ENCODE results near the gene KLHL6.
"Not testable (repeated sequence)": the region's sequence is repeated elsewhere in the genome, so short reads cannot be mapped to it uniquely, and the experiment has no call there.

The KLHL6 gene

GRCh38 chr3:183447206-183448001, 108.1 kb downstream of the KLHL6 start:
- DNase-seq (ENCODE audit: low spot score): peak; percentile 90

DNA sequence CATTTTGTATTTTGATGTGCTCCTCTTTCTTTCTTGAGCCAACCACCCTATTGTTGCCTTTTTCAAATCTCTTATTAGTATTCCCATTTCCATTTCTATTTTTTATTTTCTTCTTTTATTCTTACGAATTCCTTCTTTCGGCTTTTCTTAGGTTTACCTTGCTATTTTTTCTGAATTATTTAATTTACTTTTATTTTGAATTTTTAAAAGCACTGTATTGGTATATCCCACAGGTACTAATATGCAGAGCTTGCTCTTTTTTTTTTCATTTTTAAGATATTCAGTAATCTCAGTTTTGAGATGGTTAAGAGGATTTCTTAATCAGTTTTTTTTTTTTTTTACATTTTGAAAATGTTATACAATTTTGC, 108.7 kb downstream of the KLHL6 start:
- DNase-seq (ENCODE audit: low spot score): no peak

DNA sequence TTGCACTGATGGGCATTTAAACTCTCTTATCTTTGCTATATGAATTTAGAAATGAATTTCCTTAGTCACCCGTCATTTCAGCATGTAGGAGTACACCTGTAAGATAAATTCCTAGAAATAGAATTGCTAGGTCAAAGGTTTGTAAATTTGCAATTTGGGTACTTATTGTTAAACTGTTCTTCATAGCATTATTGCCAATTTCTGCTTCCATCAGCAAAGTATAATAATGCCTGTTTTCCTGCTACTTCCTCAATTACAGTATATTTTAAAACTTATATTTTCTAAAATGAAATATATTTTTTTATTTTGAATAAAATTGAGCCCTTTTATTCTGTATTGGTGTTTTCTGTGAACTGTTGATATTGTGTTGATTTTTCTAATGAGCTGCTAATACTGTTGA, 110.8 kb downstream of the KLHL6 start:
- DNase-seq (ENCODE audit: low spot score): no peak

DNA sequence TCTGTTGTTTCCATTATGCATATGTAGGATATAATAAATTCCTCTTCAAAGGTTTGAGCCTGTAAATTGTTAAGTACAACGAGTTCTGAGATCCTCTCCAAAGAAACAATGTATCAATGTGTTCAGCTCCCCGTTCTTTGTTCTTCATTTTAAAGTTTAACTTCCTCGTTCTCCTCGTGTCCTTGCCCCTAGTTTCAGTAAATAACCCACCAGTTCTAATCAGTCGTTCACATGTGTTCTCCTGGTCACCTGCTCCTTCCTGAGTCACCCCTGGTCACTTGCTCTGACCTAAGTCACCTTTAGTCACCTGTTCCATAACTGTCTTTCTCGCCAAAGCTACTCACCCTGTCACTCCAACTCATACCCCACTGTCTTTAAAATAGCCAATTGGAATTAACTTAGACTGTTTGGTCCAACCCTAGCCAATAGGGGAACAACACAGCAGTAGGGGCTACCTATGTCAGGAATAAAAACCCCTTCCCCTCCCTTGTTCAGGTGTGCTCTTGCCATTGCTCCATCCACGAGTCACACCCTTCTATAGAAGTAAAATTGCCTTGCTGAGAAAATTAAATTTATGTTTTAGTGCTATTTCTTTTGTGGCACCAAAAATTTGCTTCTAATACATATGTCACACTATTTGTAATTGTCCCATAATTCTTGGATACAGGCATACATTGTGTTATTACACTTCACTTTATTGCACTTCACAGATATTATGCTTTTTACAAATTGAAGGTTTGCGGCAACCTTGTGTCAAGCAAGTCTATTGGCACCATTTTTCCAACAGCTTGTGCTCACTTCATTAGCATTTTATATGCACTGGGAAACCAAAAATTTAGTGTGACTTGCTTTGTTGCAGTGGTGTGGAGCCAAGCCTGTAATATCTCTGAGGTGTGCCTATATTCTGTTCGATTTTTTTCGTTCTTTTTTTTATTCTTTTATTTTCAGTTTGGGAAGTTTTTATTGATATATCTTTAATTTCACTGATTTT, 111.8 kb downstream of the KLHL6 start:
- DNase-seq (ENCODE audit: low spot score): no peak

DNA sequence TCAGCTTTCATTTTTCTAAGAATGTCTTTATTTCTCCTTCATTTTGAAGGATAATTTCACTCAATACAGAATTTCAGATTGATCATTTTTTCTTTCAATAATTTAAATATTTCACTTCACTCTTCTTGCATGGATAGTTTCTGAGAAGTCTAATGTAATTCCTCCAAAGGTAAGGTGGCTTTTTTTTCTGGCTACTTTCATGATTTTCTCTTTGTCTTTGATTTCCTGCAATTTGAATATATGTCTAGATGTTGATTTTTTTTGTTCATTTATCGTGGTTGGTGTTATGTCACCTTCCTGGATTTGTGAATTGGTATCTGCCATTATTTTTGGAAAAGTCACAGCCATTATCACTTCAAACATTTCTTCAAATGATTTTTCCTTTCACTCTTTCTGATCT, 112.5 kb downstream of the KLHL6 start:
- no peak for DNase-seq (ENCODE audit: low spot score)

DNA sequence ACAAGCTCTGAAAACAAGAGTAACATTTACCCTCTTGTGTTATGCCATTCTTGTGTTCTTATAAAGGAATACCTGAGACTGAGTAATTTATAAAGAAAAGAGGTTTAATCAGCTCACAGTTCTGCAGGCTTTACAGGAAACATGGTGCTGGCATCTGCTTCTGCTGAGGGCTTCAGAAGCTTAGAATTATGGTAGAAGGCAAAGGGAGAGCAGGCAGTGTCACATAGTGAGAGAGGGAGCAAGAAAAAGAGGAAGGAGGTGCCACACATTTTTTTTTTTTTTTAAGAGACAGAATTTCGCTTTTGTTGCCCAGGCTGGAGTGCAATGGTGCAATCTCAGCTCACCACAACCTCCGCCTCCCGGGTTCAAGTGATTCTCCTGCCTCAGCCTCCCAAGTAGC, 115.0 kb downstream of the KLHL6 start:
- not testable (repeated sequence) for DNase-seq (ENCODE audit: low spot score)

- DNase-seq (ENCODE audit: low spot score): no peak
These were observed 116.0 kb downstream of the KLHL6 start for GRCh38 chr3:183439515-183439914.

DNA sequence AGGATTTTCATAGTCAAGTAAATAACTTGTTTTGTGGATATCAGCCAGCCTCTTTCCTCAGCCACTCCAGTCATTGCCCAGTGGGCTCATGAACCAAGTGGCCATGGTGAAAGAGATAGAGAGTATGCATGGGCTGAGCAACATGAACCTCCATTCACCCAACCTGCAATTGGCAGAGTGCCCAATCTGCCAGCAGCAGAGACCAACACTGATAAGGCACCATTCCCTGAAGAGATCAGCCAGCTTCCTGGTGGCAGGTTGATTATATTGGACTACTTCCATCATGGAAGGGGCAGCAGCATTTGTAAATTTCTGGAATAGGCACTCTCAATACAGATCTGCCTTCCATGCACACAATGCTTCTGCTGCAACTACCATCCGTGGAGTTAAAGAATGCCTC, 116.8 kb downstream of the KLHL6 start:
- DNase-seq (ENCODE audit: low spot score): no peak

- DNase-seq (ENCODE audit: low spot score): no peak
These were observed 117.6 kb downstream of the KLHL6 start for GRCh38 chr3:183437666-183438564.
